Fibroblast of mammary gland (primary cell): ENCODE measurements around the gene IFIT1.
"Not testable (repeated sequence)": the region's sequence is repeated elsewhere in the genome, so short reads cannot be mapped to it uniquely, and the experiment has no call there.

Experiments used
- DNase-seq: peaks from one replicate; pipeline ENCODE4 v3.0.0-alpha.2; 2010; ENCODE audit warnings: low read depth
- H3K4me3 ChIP-seq: 2 replicates; pipeline ENCODE4 v1.5.1; 2011; ENCODE audit warnings: low read depth, mild to moderate bottlenecking, low read length, moderate library complexity; ENCODE audit not compliant: control insufficient read depth
- CTCF ChIP-seq: conservative IDR thresholded peaks from 2 replicates; pipeline ENCODE4 v1.5.1; 2011; ENCODE audit warnings: low read depth, low read length, inconsistent platforms; ENCODE audit not compliant: control insufficient read depth, insufficient read depth

Gene IFIT1

DNA sequence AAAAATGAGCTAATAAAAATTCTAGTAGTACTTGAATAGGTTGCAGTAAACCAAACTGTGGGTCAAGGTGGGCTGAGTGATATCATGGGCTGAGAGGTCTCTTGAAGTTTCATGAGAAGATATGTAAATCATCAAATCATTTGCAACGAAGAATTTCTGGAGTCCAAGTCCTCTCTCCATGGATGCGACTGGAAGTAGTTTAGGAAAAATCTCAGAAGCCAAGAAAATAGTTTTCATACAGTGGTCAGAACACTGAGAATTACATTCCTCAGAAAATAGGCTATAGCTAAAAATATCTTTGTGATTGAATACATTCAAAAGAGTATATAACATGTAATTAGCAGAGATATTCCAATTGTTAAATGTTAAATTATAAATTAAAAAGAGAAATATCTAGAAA, 3.6 kb upstream of the IFIT1 start:
- H3K4me3 ChIP-seq, result no peak overlapping the region
- DNase-seq, result no peak
- no peak for TF ChIP-seq CTCF

DNA sequence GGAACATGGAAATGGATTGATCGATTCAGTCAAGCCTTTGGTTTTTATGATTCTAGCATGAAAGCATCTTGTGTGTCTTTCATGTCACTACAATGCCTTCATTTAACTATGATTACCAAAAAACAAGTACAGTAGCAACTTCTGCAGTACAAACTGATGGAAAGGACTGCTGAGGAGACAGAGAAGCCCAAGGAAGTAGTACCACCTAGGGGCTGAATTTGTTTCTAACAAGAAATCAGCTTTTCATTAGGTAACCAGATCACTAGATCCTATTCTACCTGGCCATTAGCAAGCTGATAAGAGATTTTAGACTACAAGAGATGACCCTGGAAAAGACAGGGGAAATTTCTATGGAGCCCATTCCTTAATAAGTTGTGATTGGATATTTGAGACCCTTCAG, 3.2 kb upstream of the IFIT1 start:
- H3K4me3 ChIP-seq, result no peak overlapping the region
- peak; percentile 47 for TF ChIP-seq CTCF
- peak; percentile 56 for DNase-seq

GRCh38 chr10:89390476-89391225, 1.8 kb upstream of the IFIT1 start:
- H3K4me3 ChIP-seq, result no peak overlapping the region
- DNase-seq, result no peak
- no peak for TF ChIP-seq CTCF

GRCh38 chr10:89391226-89391576, 1.2 kb upstream of the IFIT1 start:
- not testable (repeated sequence) for DNase-seq, H3K4me3 ChIP-seq

DNA sequence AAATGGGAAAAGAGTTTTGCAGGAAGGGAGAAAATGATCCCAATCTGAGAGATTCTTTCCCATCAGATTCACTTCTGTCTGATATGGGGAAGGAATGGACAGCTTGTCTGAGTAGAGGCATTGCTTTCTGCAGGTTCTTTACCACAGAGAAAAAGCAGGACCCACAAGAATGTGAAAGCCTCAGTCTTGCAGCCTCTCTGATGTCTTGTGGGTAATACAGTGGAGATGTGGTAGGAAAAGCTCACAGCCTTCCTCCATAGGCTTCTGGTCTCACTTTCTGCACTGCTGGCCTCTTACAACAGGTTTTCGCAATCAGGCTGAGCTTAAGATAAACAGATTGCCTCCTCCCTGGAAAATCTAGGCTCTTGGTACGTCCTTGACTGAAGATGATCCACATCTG, 551 bp downstream of the IFIT1 start:
- peak; percentile 87 for DNase-seq
- peak overlapping the region; percentile 64 for H3K4me3 ChIP-seq
- no peak for TF ChIP-seq CTCF

- no peak for TF ChIP-seq CTCF
- DNase-seq, result no peak
- no peak overlapping the region for H3K4me3 ChIP-seq
Measured at GRCh38 chr10:89393898-89394297, 1.5 kb downstream of the IFIT1 start.

- DNase-seq, result no peak
- TF ChIP-seq CTCF, result no peak
- H3K4me3 ChIP-seq, result no peak overlapping the region
Measured at GRCh38 chr10:89395141-89395540, 2.7 kb downstream of the IFIT1 start.
